NCI-H128 (cell line): Measurements from ENCODE around the gene OGFOD3.

Experiments
- DNase-seq: peaks from one replicate; lab custom pipeline; 2025; ENCODE audit not compliant: unreplicated experiment; lab: John Stamatoyannopoulos, UW

Gene OGFOD3

GRCh38 chr17:82407255-82407654 is 11.1 kb downstream of the OGFOD3 start:
- no peak for DNase-seq

DNA sequence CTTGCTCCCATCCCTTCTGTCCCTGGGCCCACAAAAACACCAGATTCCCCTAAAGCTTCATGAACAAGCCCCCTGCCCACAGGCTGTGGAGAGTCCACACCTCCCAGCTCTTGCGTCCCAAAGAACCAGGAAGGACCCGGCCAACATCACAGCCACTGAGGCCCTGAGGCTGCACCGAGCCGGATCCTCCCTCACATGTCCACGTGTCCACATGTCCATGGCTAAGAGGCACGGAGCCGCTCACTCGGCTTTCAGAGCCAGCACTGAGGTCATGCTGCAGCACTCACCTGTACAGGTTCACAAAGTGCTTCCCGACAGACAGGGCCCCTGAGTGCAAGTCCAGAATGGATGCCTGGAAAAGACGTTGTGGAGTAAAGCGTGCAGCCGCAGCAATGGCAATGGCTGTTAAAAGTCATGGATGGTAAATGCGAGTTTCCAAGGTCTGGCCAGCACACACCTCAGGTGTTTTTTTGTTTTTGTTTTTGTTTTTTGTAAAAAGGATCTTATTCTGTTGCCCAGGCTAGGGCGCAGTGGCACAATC is 12.2 kb downstream of the OGFOD3 start:
- DNase-seq, result no peak

- DNase-seq, result no peak
Measured at GRCh38 chr17:82405051-82405450, 13.3 kb downstream of the OGFOD3 start.

- no peak for DNase-seq
Measured at GRCh38 chr17:82403662-82404660, 14.4 kb downstream of the OGFOD3 start.

GRCh38 chr17:82402865-82403264 is 15.5 kb downstream of the OGFOD3 start:
- no peak for DNase-seq

GRCh38 chr17:82400830-82401229 is 17.6 kb downstream of the OGFOD3 start:
- DNase-seq, result no peak

GRCh38 chr17:82400206-82400605 is 18.2 kb downstream of the OGFOD3 start:
- no peak for DNase-seq

DNA sequence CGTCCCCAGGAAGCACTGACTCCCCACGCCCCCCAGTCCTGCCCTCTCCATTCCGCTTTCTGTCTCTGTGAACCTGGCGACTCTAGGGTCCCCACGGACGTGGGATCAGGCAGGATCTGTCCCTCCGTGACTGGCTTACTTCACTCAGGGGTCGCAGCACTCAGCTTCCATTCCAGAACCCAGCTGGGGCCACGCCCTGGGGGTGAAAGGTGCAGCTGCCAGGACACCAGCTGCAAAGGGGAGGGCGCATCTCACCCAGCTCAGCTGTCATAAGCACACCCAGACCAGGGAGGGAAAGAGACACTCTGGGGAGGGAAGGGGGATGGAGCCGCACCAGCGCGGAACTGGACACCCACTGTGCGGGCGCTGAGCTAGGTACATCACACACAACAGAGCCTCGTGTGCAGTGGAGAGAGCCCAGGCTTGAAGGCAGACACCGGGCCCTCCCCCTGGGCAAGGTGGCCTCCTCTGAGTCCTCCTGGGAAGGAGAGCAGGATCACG is 18.7 kb downstream of the OGFOD3 start:
- DNase-seq, result no peak

- no peak for DNase-seq
Measured at GRCh38 chr17:82399041-82399441, 19.3 kb downstream of the OGFOD3 start.

- DNase-seq, result no peak
Measured at GRCh38 chr17:82397449-82398335, 20.7 kb downstream of the OGFOD3 start.

DNA sequence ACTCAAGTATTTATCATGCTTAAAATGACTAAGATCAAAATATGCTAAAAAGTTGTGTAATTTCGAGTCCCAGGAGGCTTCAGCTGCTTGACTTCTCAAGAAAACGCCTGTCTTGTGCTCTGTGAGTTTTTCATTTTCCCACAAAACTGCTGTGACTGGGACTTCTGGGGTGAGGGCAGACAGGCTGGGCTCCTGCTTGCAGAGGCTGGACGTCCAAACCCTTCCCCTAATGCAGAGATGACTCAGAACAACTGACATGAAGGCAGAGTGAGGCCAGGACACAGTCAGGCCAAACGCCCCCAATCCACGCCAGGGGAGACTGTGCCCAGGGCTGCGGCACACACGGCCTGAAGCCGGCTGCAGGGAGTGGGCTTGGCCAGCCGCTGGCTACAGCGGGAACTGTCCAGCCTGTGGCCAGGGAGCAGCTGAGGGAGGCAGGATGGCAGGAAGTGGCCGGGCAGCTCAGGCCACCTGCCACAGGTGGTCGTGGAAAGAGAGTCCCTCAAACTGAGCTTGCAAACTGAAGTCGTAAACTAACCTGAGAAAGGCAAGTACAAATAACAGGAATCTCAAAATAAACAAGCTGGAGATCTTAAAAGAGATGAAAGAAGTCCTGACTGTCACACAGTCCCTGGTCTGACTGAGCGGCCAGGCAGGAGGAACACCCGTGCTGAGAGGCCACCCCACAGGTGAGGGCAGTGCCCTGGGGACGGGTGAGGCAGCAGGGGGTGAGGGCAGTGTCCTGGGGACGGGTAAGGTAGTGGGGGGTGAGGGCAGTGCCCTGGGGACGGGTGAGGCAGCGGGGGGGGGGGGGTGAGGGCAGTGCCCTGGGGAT is 21.6 kb downstream of the OGFOD3 start:
- no peak for DNase-seq

DNA sequence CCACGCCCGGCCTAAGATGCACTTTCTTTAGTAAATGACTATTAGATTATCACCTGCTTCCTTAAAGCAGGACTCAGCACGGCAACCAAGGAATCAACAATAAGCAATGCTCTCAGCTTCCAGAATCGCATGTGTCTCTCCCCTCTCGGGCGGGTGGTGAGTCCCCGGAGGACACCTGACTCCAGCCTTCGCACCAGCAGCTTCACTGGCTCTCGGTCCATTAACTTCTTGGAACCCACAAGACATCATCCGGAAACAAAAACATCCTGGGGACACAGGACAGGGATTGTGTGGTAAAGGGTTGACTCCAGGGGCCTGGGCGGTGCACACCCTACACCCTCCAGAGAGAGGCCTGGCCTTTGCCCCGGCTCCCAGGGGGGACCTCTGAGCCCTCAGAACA is 24.1 kb downstream of the OGFOD3 start:
- no peak for DNase-seq

GRCh38 chr17:82392941-82393340 is 25.4 kb downstream of the OGFOD3 start:
- no peak for DNase-seq

GRCh38 chr17:82392209-82392920 is 26.0 kb downstream of the OGFOD3 start:
- no peak for DNase-seq

DNA sequence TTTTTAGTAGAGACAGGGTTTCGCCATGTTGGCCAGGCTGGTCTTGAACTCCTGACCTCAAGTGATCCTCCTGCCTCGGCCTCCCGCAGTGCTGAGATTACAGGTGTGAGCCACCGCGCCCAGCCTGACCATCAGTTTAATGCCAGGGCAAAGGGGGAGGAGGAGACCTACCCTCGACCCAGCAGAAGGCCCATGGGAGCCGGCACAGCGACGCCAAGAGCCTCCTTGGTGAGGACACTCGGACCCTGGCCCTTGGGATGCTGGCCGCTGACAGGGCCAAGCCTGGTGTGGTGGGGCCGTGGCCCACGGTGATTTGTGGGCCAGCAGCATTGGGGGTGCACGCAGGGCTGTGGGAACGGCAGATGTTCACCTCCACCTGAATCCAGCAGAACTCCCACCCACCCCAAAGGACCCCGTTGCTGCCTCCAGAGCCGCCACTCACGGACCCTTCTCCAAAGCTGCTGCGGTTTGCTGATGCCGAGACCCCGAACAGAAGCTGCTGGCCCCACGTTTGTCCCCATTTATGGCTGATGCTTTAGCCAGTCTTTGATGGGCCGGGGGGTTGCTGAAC is 26.8 kb downstream of the OGFOD3 start:
- no peak for DNase-seq

DNA sequence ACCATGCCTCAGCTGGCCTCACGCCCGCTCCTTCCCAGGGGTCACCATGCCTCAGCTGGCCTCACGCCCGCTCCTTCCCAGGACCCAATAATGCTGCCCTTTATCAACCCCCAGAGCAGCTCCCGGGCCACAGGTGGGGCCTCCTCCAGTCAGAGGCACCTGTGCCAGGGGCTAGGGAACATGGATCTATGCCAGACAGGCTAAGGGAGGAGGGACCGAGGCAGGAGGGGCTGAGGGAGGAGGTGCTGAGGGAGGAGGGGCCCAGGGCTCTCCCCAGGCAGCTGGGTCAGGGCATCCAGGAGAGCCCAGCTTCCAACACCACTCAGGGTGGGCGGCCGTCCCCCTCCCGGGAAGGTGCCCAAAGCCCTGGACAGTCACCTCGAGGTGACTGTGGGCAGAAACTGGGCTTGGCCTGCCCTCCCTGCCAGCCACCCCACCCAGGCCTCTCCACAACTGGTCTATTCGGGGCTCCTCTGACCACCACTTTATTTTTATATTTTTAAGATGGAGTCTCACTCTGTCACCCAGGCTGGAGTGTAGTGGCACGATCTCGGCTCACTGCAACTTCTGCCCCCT is 27.4 kb downstream of the OGFOD3 start:
- no peak for DNase-seq

GRCh38 chr17:82390015-82390859 is 28.1 kb downstream of the OGFOD3 start:
- no peak for DNase-seq

DNA sequence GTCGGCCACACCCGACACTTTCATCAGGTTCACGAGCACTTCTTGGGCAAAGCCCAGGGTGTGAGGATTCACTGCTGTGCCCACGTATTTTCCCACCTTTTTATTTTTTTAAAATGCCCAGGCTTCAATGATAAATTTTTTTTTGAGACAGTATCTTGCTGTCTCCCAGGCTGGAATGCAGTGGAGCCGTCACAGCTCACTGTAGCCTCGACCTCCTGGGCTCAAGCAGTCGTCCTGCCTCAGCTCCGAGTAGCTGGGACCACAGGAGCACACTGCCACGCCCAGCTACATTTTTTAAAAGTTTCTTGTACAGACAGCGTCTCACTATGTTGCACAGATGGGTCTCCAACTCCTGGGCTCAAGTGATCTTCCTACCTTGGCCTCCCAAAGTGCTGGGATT is 29.0 kb downstream of the OGFOD3 start:
- DNase-seq, result no peak
